NB4 (cell line): Measurements from ENCODE around the gene SPON1.
"Not testable (repeated sequence)": the region's sequence is repeated elsewhere in the genome, so short reads cannot be mapped to it uniquely, and the experiment has no call there.

ENCODE experiments used
- DNase-seq: peaks from one replicate; pipeline ENCODE4 v3.0.0; 2010; ENCODE audit warnings: low read depth
- H3K4me3 ChIP-seq: one replicate; pipeline ENCODE4 v1.5.1; 2011; ENCODE audit warnings: mild to moderate bottlenecking, low read depth, low read length, moderate library complexity
- MYC ChIP-seq: IDR thresholded peaks from 2 replicates; pipeline ENCODE4 v1.6.1; 2011; ENCODE audit warnings: low read depth, low read length
- POLR2A ChIP-seq: IDR thresholded peaks from 2 replicates; pipeline ENCODE4 v1.6.1; 2011; ENCODE audit warnings: mild to moderate bottlenecking; ENCODE audit not compliant: insufficient read length; ENCODE audit errors: extremely low read depth
- TF ChIP-seq, protein P1 (sequence below): IDR thresholded peaks from 2 replicates; pipeline ENCODE4 v1.6.1; 2011; ENCODE audit warnings: low read depth, low read length
- TF ChIP-seq, protein P2 (sequence below): IDR thresholded peaks from one replicate; pipeline ENCODE4 v1.5.1; 2012; ENCODE audit warnings: low read depth, low read length

The SPON1 gene

DNA sequence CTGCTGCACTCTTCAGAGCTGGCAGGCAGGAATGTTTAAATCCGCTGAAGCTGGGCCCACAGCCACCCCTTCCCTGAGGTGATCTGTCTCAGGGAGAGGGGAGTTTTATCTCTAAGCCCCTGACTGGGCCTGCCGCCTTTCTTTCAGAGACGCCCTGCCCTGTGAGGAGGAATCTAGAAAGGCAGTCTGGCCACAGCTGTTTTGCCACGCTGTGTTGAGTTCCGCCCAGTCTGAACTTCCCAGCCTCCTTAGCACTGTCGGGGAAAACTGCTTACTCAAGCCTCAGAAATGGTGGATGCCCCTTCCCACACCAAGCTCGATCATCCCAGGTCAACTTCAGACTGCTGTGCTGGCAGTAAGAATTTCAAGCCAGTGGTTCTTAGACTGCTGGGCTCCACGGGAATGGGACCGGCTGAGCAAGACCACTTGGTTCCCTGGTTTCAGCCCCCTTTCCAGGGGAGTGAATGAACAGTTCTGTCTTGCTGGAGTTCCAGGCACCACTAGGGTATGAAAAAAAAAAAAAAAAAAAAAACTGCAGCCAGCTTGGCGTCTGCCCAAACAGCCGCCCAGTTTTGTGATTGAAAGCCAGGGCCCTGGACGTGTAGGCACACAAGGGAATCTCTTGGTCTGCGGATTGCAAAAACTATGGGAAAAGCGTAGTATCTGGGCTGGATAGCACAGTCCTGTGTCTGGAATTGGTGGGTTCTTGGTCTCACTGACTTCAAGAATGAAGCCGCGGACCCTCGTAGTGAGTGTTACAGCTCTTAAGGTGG lies 127.4 kb downstream of the SPON1 start:
- no peak overlapping the region for H3K4me3 ChIP-seq
- DNase-seq: no peak
- TF ChIP-seq MYC (no peak), POLR2A (no peak)
- TF ChIP-seq, protein P1, sequence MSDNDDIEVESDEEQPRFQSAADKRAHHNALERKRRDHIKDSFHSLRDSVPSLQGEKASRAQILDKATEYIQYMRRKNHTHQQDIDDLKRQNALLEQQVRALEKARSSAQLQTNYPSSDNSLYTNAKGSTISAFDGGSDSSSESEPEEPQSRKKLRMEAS: no peak
- TF ChIP-seq, protein P2, sequence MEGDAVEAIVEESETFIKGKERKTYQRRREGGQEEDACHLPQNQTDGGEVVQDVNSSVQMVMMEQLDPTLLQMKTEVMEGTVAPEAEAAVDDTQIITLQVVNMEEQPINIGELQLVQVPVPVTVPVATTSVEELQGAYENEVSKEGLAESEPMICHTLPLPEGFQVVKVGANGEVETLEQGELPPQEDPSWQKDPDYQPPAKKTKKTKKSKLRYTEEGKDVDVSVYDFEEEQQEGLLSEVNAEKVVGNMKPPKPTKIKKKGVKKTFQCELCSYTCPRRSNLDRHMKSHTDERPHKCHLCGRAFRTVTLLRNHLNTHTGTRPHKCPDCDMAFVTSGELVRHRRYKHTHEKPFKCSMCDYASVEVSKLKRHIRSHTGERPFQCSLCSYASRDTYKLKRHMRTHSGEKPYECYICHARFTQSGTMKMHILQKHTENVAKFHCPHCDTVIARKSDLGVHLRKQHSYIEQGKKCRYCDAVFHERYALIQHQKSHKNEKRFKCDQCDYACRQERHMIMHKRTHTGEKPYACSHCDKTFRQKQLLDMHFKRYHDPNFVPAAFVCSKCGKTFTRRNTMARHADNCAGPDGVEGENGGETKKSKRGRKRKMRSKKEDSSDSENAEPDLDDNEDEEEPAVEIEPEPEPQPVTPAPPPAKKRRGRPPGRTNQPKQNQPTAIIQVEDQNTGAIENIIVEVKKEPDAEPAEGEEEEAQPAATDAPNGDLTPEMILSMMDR: no peak

DNA sequence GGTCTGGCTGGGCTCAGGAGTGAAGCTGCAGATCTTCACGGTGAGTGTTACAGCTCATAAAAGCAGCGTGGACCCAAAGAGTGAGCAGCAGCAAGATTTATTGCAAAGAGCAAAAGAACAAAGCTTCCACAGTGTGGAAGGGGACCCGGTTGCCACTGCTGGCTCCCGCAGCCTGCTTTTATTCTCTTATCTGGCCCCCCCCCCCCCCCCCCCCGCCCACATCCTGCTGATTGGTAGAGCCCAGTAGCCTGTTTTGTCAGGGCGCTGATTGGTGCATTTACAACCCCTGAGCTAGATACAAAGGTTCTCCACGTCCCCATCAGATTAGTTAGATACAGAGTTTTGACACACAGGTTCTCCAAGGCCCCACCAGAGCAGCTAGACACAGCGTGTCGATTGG lies 128.1 kb downstream of the SPON1 start:
- not testable (repeated sequence) for H3K4me3 ChIP-seq, DNase-seq

DNA sequence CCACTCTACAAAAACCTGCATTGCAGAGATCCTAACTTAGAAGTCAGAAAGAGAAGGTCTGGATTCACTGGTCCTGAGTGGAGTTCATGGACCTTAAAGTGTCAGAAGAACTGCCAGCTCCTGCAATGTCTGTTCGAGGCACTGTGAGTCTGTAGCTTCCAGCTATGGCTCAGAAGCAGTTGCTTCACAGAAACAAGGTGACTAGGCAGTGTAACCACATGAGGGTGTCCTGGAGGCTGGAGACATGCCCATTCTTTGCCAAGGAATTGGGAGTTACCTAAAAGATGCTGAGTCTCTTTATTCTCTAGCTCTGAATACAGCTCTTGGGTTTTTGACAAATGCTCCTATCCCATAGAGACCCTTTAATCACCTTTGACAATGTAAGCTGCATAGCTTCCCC lies 130.5 kb downstream of the SPON1 start:
- no peak for DNase-seq
- TF ChIP-seq, protein P1: no peak
- TF ChIP-seq MYC: no peak
- TF ChIP-seq POLR2A: no peak
- H3K4me3 ChIP-seq: no peak overlapping the region

DNA sequence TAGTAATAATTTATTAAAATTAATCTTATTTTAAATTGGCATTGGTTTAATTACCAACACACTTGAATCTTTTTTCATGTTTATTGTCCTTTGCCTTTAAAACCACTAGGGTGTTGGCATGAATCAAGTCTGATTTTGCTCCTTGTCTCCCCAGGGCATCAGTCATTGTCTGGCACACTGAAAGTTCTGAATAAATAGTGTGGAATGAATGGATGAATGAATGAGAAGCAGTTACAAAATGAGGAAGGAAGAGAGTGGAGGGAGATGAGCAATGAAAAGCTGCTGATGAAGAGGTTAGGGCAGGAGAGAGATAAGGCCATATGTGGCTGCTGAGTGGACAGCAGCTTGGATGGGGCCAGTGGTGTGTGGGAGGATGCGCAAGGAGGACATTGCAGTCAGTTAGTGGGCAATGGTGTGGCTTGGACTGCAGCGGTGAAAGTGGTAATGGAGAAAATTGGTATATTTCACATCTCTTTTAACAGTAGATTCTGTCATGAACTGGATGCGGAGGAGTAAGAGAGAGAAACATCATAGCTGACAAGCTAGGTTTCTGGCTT lies 132.0 kb downstream of the SPON1 start:
- DNase-seq: peak; percentile 10
- H3K4me3 ChIP-seq: no peak overlapping the region
- TF ChIP-seq, protein P2: no peak
- TF ChIP-seq POLR2A (no peak), MYC (no peak)
- TF ChIP-seq, protein P1: no peak

DNA sequence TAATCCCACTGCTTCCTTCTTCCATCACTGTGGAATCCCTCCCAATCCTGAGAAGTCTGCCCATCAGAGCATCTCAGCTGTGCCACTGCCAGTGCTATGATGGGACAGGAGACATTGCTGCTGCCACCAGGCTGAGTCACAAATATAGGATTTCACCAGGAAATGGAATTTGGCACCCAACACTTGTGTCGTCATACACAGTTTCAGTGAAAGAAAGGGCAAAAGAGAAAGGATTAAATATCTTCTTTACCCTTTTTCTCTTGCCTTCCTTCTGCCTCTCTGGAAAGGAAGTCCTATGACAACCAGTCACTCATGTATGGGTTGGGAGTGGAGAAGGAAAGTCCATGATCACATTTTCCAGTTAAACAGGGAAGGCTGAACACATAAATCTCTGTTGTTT lies 133.4 kb downstream of the SPON1 start:
- DNase-seq: no peak
- no peak for TF ChIP-seq MYC
- TF ChIP-seq, protein P2: no peak
- TF ChIP-seq, protein P1: no peak
- no peak for TF ChIP-seq POLR2A

DNA sequence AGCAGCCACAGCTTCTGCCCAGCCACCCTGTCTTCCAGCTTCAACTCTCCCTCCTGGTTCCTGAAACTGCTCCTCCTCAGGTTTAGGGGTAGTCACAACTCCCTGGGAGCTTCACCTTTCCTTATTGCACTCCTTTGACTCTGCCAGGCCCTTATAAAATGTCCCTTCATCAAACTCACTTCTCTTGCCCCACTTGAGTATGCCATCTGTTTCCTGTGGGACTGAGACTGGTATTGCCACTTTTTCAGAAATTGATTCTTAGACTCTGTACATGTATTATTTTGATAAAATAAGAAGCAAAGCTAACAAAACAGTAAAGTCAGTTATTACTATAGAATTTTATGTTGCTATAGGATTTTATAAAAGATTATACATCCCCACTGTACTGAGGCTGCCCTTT lies 134.1 kb downstream of the SPON1 start:
- TF ChIP-seq, protein P2: no peak
- TF ChIP-seq, protein P1: no peak
- no peak for TF ChIP-seq POLR2A
- no peak for TF ChIP-seq MYC
- H3K4me3 ChIP-seq: no peak overlapping the region
- DNase-seq: no peak

More for the DNA sequence above, 133.4 kb downstream of the SPON1 start:
- no peak overlapping the region for H3K4me3 ChIP-seq

DNA sequence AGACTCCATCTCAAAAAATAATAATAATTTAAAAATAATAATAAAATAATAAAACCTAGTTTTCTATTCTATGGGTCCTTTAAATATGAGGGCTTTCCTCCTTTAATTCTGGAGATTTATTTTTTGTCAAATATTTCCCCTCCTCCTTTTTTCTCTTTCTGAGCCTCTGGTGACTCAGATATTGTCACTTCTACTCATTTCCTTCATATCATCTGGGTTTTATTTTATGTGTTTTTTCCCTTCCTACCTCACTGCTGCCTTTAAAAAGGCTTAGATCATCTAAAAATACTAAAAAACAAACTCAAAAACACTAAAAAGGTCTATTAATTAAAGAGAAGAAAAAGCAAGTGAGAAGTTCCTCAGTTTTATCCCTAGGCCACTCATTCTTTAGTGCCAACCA lies 138.9 kb downstream of the SPON1 start:
- TF ChIP-seq, protein P2: no peak
- TF ChIP-seq, protein P1: no peak
- TF ChIP-seq POLR2A (no peak), MYC (no peak)
- DNase-seq: no peak
- no peak overlapping the region for H3K4me3 ChIP-seq
